BLaER1 treated with 17β-estradiol and CSF1 and Interleukin-3, amounts not matched to agents 10 nM and 100 nM (cell line): Measurements from ENCODE around the gene WIPF3.

Experiments used
- H3K27ac ChIP-seq, 11 experiments: shearing (Covaris generic); formaldehyde crosslinking; 2 replicates each; pipeline ENCODE4 v1.8.1; 2022
- H3K27me3 ChIP-seq, 11 experiments: shearing (Covaris generic); formaldehyde crosslinking; 2 replicates each; pipeline ENCODE4 v1.8.1; 2022
- H3K36me3 ChIP-seq, 11 experiments: shearing (Covaris generic); formaldehyde crosslinking; 2 replicates each; pipeline ENCODE4 v1.8.1; 2022
- H3K4me1 ChIP-seq, 10 experiments: shearing (Covaris generic); formaldehyde crosslinking; 2 replicates each; pipeline ENCODE4 v1.8.1; 2022
- H3K4me2 ChIP-seq, 11 experiments: shearing (Covaris generic); formaldehyde crosslinking; 2 replicates each; pipeline ENCODE4 v1.8.1; 2022
- H3K4me3 ChIP-seq, 10 experiments: shearing (Covaris generic); formaldehyde crosslinking; 2 replicates each; pipeline ENCODE4 v1.8.1; 2022
- H3K9ac ChIP-seq, 11 experiments: shearing (Covaris generic); formaldehyde crosslinking; 2 replicates each; pipeline ENCODE4 v1.8.1; 2022
- H3K9me3 ChIP-seq, 11 experiments: shearing (Covaris generic); formaldehyde crosslinking; replicated peaks in 1 of 11; 2 replicates each; pipeline ENCODE4 v1.8.1; 2022
- H4K20me1 ChIP-seq, 11 experiments: shearing (Covaris generic); formaldehyde crosslinking; 2 replicates each; pipeline ENCODE4 v1.8.1; 2022
- Cebpa-rat ChIP-seq, 11 experiments: shearing (Covaris generic); IDR thresholded peaks; 2 replicates each; pipeline ENCODE4 v1.8.1; 2022

The WIPF3 gene

GRCh38 chr7:29815181-29816105 is 9.1 kb downstream of the WIPF3 start:
- Histone ChIP-seq H3K27me3 (no peaks in the 10 kb centered on the region), H3K4me1 (no peaks in the 10 kb centered on the region), H3K4me2 (no peak overlapping the region), H4K20me1 (no peaks in the 10 kb centered on the region), H3K9ac (no peak overlapping the region), H3K9me3 (no peaks in the 10 kb centered on the region), H3K27ac (no peak overlapping the region), H3K4me3 (no peak overlapping the region), H3K36me3 (no peaks in the 10 kb centered on the region)
- no peak for TF ChIP-seq Cebpa-rat (IDR thresholded peaks at IDR 0.05)

- no peaks in the 10 kb centered on the region for H3K27me3 ChIP-seq
- no peak overlapping the region for H3K4me3 ChIP-seq
- H3K36me3 ChIP-seq: no peaks in the 10 kb centered on the region
- no peak for TF ChIP-seq Cebpa-rat (IDR thresholded peaks at IDR 0.05)
- no peaks in the 10 kb centered on the region for H3K4me1 ChIP-seq
- H3K9me3 ChIP-seq: 0 out of 22 replicates have a peak, but pooled peaks cover 0 to 5% (median 0%) of the 10 kb centered on the region in 11 experiments
- no peak overlapping the region for H3K9ac ChIP-seq
- no peak overlapping the region for H3K4me2 ChIP-seq
- no peak overlapping the region for H3K27ac ChIP-seq
- no peaks in the 10 kb centered on the region for H4K20me1 ChIP-seq
Observed at GRCh38 chr7:29818308-29818707, 12.0 kb downstream of the WIPF3 start.

GRCh38 chr7:29825775-29826529 is 19.6 kb downstream of the WIPF3 start:
- Histone ChIP-seq H3K27me3 (no peaks in the 10 kb centered on the region), H3K4me2 (no peak overlapping the region), H3K27ac (no peak overlapping the region), H3K9me3 (peaks cover 0 to 5% (median 0%) of the 10 kb centered on the region in 11 experiments; a peak in 1 of 22 replicates), H3K4me3 (no peak overlapping the region), H3K9ac (no peak overlapping the region), H3K36me3 (no peaks in the 10 kb centered on the region), H3K4me1 (no peaks in the 10 kb centered on the region), H4K20me1 (no peaks in the 10 kb centered on the region)
- TF ChIP-seq Cebpa-rat (IDR thresholded peaks at IDR 0.05): no peak

- Histone ChIP-seq H3K4me1 (no peaks in the 10 kb centered on the region), H3K27me3 (no peaks in the 10 kb centered on the region), H3K4me3 (no peak overlapping the region), H4K20me1 (no peaks in the 10 kb centered on the region), H3K27ac (no peak overlapping the region), H3K9me3 (peaks cover 0 to 5% (median 0%) of the 10 kb centered on the region in 11 experiments; a peak in 4 of 22 replicates), H3K36me3 (no peaks in the 10 kb centered on the region), H3K9ac (no peak overlapping the region), H3K4me2 (no peak overlapping the region)
- TF ChIP-seq Cebpa-rat (IDR thresholded peaks at IDR 0.05): no peak
Observed at GRCh38 chr7:29826530-29826822, 20.2 kb downstream of the WIPF3 start.

- Histone ChIP-seq H3K27ac (no peak overlapping the region), H3K4me3 (no peak overlapping the region), H3K4me2 (no peak overlapping the region), H3K27me3 (no peaks in the 10 kb centered on the region), H3K9ac (no peak overlapping the region), H3K36me3 (no peaks in the 10 kb centered on the region), H3K4me1 (no peaks in the 10 kb centered on the region), H3K9me3 (peaks cover 0 to 9% (median 0%) of the 10 kb centered on the region in 11 experiments; a peak in 9 of 22 replicates), H4K20me1 (no peaks in the 10 kb centered on the region)
- no peak for TF ChIP-seq Cebpa-rat (IDR thresholded peaks at IDR 0.05)
Observed at GRCh38 chr7:29826904-29827303, 20.6 kb downstream of the WIPF3 start.

GRCh38 chr7:29831705-29832104 is 25.4 kb downstream of the WIPF3 start:
- H3K9ac ChIP-seq: no peak overlapping the region
- no peak overlapping the region for H3K4me2 ChIP-seq
- peaks cover 0 to 9% (median 0%) of the 10 kb centered on the region in 11 experiments; a peak in 9 of 22 replicates for H3K9me3 ChIP-seq
- no peaks in the 10 kb centered on the region for H3K36me3 ChIP-seq
- TF ChIP-seq Cebpa-rat (IDR thresholded peaks at IDR 0.05): no peak
- H3K27me3 ChIP-seq: no peaks in the 10 kb centered on the region
- no peak overlapping the region for H3K27ac ChIP-seq
- no peaks in the 10 kb centered on the region for H4K20me1 ChIP-seq
- no peak overlapping the region for H3K4me3 ChIP-seq
- H3K4me1 ChIP-seq: no peaks in the 10 kb centered on the region

GRCh38 chr7:29833929-29834328 is 27.6 kb downstream of the WIPF3 start:
- H3K4me1 ChIP-seq: no peaks in the 10 kb centered on the region
- H3K27me3 ChIP-seq: no peaks in the 10 kb centered on the region
- H3K4me2 ChIP-seq: no peak overlapping the region
- TF ChIP-seq Cebpa-rat (IDR thresholded peaks at IDR 0.05): no peak
- H3K4me3 ChIP-seq: no peak overlapping the region
- peaks cover 0 to 9% (median 0%) of the 10 kb centered on the region in 11 experiments; a peak in 9 of 22 replicates for H3K9me3 ChIP-seq
- no peaks in the 10 kb centered on the region for H3K36me3 ChIP-seq
- no peak overlapping the region for H3K27ac ChIP-seq
- no peaks in the 10 kb centered on the region for H4K20me1 ChIP-seq
- no peak overlapping the region for H3K9ac ChIP-seq

GRCh38 chr7:29835718-29836117 is 29.4 kb downstream of the WIPF3 start:
- H3K27ac ChIP-seq: no peak overlapping the region
- H3K9me3 ChIP-seq: peaks cover 0 to 9% (median 0%) of the 10 kb centered on the region in 11 experiments; a peak in 9 of 22 replicates
- no peaks in the 10 kb centered on the region for H4K20me1 ChIP-seq

GRCh38 chr7:29839302-29839701 is 33.0 kb downstream of the WIPF3 start:
- Histone ChIP-seq H3K36me3 (no peaks in the 10 kb centered on the region), H3K27me3 (no peaks in the 10 kb centered on the region), H3K27ac (no peak overlapping the region), H3K9ac (no peak overlapping the region), H3K4me2 (no peak overlapping the region), H4K20me1 (no peaks in the 10 kb centered on the region), H3K4me1 (no peaks in the 10 kb centered on the region), H3K4me3 (no peak overlapping the region), H3K9me3 (no peaks in the 10 kb centered on the region)
- no peak for TF ChIP-seq Cebpa-rat (IDR thresholded peaks at IDR 0.05)

More at GRCh38 chr7:29835718-29836117, 29.4 kb downstream of the WIPF3 start:
- no peak overlapping the region for H3K9ac ChIP-seq
- H3K27me3 ChIP-seq: no peaks in the 10 kb centered on the region
- no peaks in the 10 kb centered on the region for H3K4me1 ChIP-seq
- no peak overlapping the region for H3K4me3 ChIP-seq
- no peak overlapping the region for H3K4me2 ChIP-seq
- no peak for TF ChIP-seq Cebpa-rat (IDR thresholded peaks at IDR 0.05)
- H3K36me3 ChIP-seq: no peaks in the 10 kb centered on the region
